K562 (cell line): Measurements from ENCODE around the gene C1QBP. TPM values are rescaled to one million over a fixed set of nuclear protein-coding genes. Genes with fewer than 3 reads are reported as not detected.

Experiments used
- E2F3 ChIP-seq: fragments of 250-450 bp; sonication (Bioruptor Pico); IDR thresholded peaks from 2 replicates; pipeline ENCODE4 v1.4.0; 2020; ENCODE audit warnings: mild to moderate bottlenecking
- E2F6 ChIP-seq, 2 experiments: IDR thresholded peaks; 2 replicates each; pipeline ENCODE4 v1.6.1; 2011; ENCODE audit warnings: borderline replicate concordance in 1 of 2, control low read depth in 1 of 2, low read depth in 1 of 2, low read length in 1 of 2, mild to moderate bottlenecking in 1 of 2, mixed read lengths in 1 of 2, moderate library complexity in 1 of 2; ENCODE audit not compliant: insufficient read depth in 1 of 2, insufficient read length in 1 of 2, poor library complexity in 1 of 2, severe bottlenecking in 1 of 2; ENCODE audit errors: extremely low read depth in 1 of 2
- EP400 ChIP-seq: fragments of 450-650 bp; IDR thresholded peaks from 2 replicates; pipeline ENCODE4 v1.6.1; 2017; ENCODE audit warnings: antibody characterized with exemption, mild to moderate bottlenecking, moderate library complexity
- ETS1 ChIP-seq: conservative IDR thresholded peaks from 2 replicates; pipeline ENCODE4 v1.6.1; 2011; ENCODE audit warnings: low read depth, mild to moderate bottlenecking, low read length; ENCODE audit not compliant: control insufficient read depth
- HMGXB4 ChIP-seq: sonication (generic); formaldehyde crosslinking; IDR thresholded peaks from 2 replicates; pipeline ENCODE4 v1.8.1; 2023; ENCODE audit warnings: mild to moderate bottlenecking, missing genetic modification reagents
- NEUROD1 ChIP-seq: fragments of 150-350 bp; IDR thresholded peaks from 2 replicates; pipeline ENCODE4 v1.6.1; 2014; ENCODE audit warnings: borderline replicate concordance, low read length, low read depth; ENCODE audit not compliant: partially characterized antibody
- PHF20 ChIP-seq: fragments of 450-650 bp; IDR thresholded peaks from 2 replicates; pipeline ENCODE4 v1.6.1; 2018; ENCODE audit not compliant: partially characterized antibody
- RBBP5 ChIP-seq: fragments of 200-600 bp; sonication (generic); IDR thresholded peaks from 2 replicates; pipeline ENCODE4 v1.6.1; 2012; ENCODE audit warnings: borderline replicate concordance, mild to moderate bottlenecking, low read length, control low read depth, inconsistent platforms; ENCODE audit not compliant: insufficient read depth, poor library complexity, severe bottlenecking
- REST ChIP-seq, 2 experiments: fragments of 450-650 bp; formaldehyde crosslinking in 1 of 2; IDR thresholded peaks; 2 replicates each; pipeline versions ENCODE4 v1.4.0 to v1.6.1; 2014 to 2020; ENCODE audit warnings: mild to moderate bottlenecking in 2 of 2, borderline replicate concordance in 1 of 2, low read depth in 1 of 2
- SAFB ChIP-seq: fragments of 200-400 bp; formaldehyde crosslinking; IDR thresholded peaks from 2 replicates; pipeline ENCODE4 v1.6.1; 2017; ENCODE audit warnings: low read depth, low read length, borderline replicate concordance
- TFAP4 ChIP-seq: sonication (generic); formaldehyde crosslinking; IDR thresholded peaks from 2 replicates; pipeline ENCODE4 v1.8.0; 2022; ENCODE audit warnings: missing genetic modification reagents, mild to moderate bottlenecking, moderate library complexity, borderline replicate concordance
- polyA plus RNA-seq, 8 experiments: library from polyadenylated mRNA; depleted of rRNA in 4 of 8; stranded (reverse) in 5 of 8; unstranded in 3 of 8; fragments of >200 nt; fragmentation: Nextera tagmentation in 2 of 8; fragmentation: Illumina TruSeq in 1 of 8; extraction: Ambion mirVana in 2 of 8; extraction: Trizol in 1 of 8; gene quantifications; 2 replicates each; pipeline versions ENCODE4 v1.2.1 to v1.2.3, GENCODE V29; 2011 to 2014; ENCODE audit warnings: inconsistent platforms in 1 of 8, missing spikeins in 1 of 8
- total RNA-seq, 7 experiments: library from RNA; depleted of rRNA in 6 of 7; stranded (reverse); fragments of >200 nt in 6 of 7; fragmentation: Illumina TruSeq in 2 of 7; extraction: Trizol in 2 of 7; gene quantifications; 2 replicates each; pipeline versions ENCODE4 v1.2.1 to v1.2.3, GENCODE V29; 2011 to 2021; ENCODE audit warnings: low replicate concordance in 1 of 7

C1QBP gene
- total and polyA plus RNA-seq, 9 of the 15 experiments (the other 6 are each of a cell fraction or from before 2014, with no cell fraction given) = 90.7 to 665 (median 414) TPM

- TF ChIP-seq REST (IDR thresholded peaks at IDR 0.05; ENCODE audit: borderline replicate concordance) = peak; percentile 76
- peak; percentile 76; the same call in 1 of the 2 replicates for TF ChIP-seq REST (CRISPR knock-in tag; IDR thresholded peaks at IDR 0.05; ENCODE audit: low read depth)
- peak; percentile 97 for TF ChIP-seq RBBP5
- 0 out of 2 replicates have a peak, but pooled peaks have one; percentile 37 for TF ChIP-seq HMGXB4 (CRISPR knock-in tag)
- no peak for TF ChIP-seq E2F3 (CRISPR knock-in tag)
- peak; percentile 63 for TF ChIP-seq PHF20
- TF ChIP-seq SAFB = no peak
- TF ChIP-seq NEUROD1 = peak; percentile 14
- TF ChIP-seq EP400 = peak; percentile 86
- peak; percentile 70 for TF ChIP-seq ETS1
- peak; percentile 48 for TF ChIP-seq E2F6 (IDR thresholded peaks at IDR 0.05; ENCODE audit: borderline replicate concordance in 1 of 2, extremely low read depth in 1 of 2, insufficient read depth in 1 of 2, insufficient read length in 1 of 2, low read depth in 1 of 2, low read length in 1 of 2, poor library complexity in 1 of 2, severe bottlenecking in 1 of 2)
- TF ChIP-seq TFAP4 = peak; percentile 86
These were observed at the start of gene C1QBP (continued) for GRCh38 chr17:5438716-5439445.
